ENCODE results near the gene ZNF534. TPM values are rescaled to one million over a fixed set of nuclear protein-coding genes. Genes with fewer than 3 reads are reported as not detected.

ZNF534 gene
- total RNA-seq (2022; extraction: Qiagen RNA extraction) = not detected in 5 replicates

GRCh38 chr19:52428937-52429336 is at the start of gene ZNF534:
Gene ZNF534 (plus strand): TSS chr19:52429148. CDS start chr19:52431475, 2,327 bp downstream.

DNA sequence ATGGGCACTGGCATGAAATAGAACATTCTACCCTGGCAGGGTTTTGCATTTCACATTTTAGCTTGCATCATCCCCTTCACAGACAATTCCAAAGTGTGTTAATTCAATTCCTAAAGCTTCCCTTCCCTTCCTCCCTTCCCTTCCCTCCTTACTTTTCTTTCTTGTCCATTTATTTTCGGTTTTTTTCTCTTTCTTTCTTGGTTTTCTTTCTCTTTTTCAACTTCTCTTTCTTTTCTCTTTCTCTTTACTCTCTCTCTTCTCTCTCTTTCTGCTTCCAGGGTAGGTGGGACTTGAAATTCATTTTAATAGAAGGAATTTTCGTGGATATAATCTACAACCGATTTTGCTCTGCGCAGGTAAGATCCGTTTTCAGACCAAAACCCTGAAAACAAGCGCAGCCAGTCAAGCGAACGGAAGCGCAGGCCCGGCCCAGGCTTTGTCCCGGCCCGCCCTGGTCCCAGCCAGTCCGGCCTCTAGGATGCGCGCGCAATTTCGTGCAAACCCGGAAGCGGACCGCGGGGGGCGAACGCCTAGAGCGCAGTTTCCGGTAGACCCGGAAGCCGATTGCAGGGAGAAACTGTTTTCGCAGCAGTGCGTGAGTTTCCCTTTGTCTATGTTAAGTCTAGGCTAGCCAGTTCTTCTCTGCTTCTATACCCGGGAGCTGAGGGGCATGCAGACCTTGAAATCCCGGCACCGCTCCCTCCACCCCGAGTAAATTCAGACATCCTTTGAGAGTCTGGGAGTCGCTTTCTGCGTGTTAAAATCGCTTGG is 31.5 kb upstream of the ZNF534 start, which contains the start of gene ZNF528:
Gene ZNF528, plus strand, starts transcription at position 540 of the 771 bp plus-strand sequence. CDS start 4,165 bp downstream, outside the sequence.

DNA sequence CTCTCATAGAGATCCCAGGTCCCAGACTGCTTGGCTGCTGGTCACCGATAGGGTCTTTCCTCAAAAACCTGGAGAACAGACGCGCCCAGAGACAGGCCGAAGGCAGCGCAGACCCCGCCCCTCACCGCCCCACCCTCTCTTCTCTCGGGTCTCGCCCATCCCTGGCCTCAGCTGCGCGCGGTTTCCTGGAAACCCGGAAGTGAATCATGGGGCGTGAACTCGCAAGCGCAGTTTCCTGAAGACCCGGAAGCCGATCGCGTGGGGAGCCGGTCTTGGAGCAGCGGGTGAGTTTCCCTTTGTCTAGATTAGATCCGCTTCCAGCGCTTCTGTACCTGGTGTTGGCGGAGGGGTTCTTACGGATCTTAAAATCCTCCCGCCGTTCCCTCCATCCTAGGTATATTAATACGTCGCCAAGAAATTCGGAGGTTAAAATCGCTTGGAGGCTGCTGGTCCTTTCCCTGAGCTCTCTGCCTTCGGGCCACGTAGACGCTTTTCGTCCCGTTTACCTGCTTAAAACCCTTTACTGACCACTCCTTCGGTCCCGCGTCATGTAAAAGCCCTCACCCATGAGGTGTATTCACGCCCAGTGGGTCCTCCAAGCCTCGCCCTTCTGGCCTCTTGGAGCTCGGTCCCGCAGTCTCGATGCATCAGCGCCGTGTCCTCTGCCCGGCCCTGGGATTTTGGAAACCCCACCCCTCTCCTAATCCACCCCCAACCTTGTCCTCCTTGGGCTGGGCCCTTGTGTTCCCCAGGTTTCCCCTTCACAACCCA is 24.6 kb downstream of the ZNF534 start, which contains the start of gene ZNF578:
Gene ZNF578, plus strand, starts transcription at position 230 of the 771 bp plus-strand sequence. CDS start 48,293 bp downstream, outside the sequence.

Other genes with a start within 250 kb of the ZNF534 start
- gene PPP2R1A, start 239.1 kb upstream of the ZNF534 start, total RNA-seq (2022; extraction: Qiagen RNA extraction) = 178 to 309 TPM (median 306 TPM) in 5 replicates
- 5.9 to 14.2 TPM (median 9.0 TPM) in 5 replicates for gene ZNF766, start 159.6 kb upstream of the ZNF534 start, total RNA-seq (2022; extraction: Qiagen RNA extraction)
- 6.6 to 19.0 TPM (median 17.3 TPM) in 5 replicates for gene ZNF480, start 132.0 kb upstream of the ZNF534 start, total RNA-seq (2022; extraction: Qiagen RNA extraction)
- gene ZNF610, start 92.9 kb upstream of the ZNF534 start, total RNA-seq (2022; extraction: Qiagen RNA extraction) = not detected in 5 replicates
- 0.69 to 0.90 TPM (median 0.77 TPM) in 5 replicates for gene ZNF880, start 59.2 kb upstream of the ZNF534 start, total RNA-seq (2022; extraction: Qiagen RNA extraction)
- 0.12 to 0.23 TPM (median 0.16 TPM) in 3 of 5 replicates, not detected in the others for gene ZNF528, start 31.3 kb upstream of the ZNF534 start, total RNA-seq (2022; extraction: Qiagen RNA extraction)
- not detected in 5 replicates for gene ZNF578, start 24.4 kb downstream of the ZNF534 start, total RNA-seq (2022; extraction: Qiagen RNA extraction)
- 0.07 to 0.17 TPM (median 0.11 TPM) in 4 of 5 replicates, not detected in the other for gene ZNF808, start 98.5 kb downstream of the ZNF534 start, total RNA-seq (2022; extraction: Qiagen RNA extraction)
- gene ZNF701, start 141.1 kb downstream of the ZNF534 start, total RNA-seq (2022; extraction: Qiagen RNA extraction) = 0.14 to 0.28 TPM (median 0.20 TPM) in 5 replicates
- gene ZNF83, start 209.2 kb downstream of the ZNF534 start, total RNA-seq (2022; extraction: Qiagen RNA extraction) = 0.06 to 0.20 TPM (median 0.11 TPM) in 5 replicates